DND-41 (cell line): ENCODE data around the gene TRIOBP.

ENCODE experiments used
- EZH2 ChIP-seq: IDR thresholded peaks from 3 replicates; pipeline ENCODE4 v1.6.1; 2012; ENCODE audit warnings: borderline replicate concordance, low read depth, mild to moderate bottlenecking, moderate library complexity, low read length, inconsistent platforms; ENCODE audit not compliant: severe bottlenecking
- TF ChIP-seq, protein P1 (sequence below): IDR thresholded peaks from 2 replicates; pipeline ENCODE4 v1.5.1; 2012; ENCODE audit warnings: borderline replicate concordance, low read length, moderate library complexity, mild to moderate bottlenecking; ENCODE audit not compliant: poor library complexity, severe bottlenecking; ENCODE audit errors: extremely low read depth

DNA sequence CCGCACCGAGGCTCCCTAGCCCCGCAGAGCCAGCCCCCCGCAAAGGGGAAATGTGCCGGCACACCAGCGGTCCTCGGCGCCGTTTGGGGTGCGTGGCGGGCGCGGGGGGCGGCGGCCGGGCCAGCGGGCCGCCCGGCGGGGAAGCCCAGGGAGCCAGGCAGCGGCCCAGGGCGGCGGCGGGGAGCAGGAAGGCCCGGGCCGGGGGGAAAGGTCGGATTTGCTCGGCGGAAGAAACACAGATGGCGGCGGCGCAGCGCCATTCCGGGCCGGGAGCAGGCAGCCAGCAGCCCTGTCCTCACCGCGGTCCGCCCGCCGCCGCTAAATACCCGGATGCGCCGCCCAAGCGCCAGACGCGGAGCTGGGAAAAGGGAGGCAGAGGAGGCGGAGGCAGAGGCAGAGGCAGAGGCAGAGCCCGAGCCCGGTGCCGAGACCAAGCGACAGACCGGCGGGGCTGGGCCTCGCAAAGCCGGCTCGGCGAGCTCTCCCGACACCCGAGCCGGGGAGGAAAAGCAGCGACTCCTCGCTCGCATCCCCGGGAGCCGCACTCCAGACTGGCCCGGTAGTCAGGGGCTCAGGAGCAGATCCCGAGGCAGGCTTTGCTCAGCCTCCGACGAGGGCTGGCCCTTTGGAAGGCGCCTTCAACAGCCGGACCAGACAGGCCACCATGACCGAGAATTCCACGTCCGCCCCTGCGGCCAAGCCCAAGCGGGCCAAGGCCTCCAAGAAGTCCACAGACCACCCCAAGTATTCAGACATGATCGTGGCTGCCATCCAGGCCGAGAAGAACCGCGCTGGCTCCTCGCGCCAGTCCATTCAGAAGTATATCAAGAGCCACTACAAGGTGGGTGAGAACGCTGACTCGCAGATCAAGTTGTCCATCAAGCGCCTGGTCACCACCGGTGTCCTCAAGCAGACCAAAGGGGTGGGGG, 108.3 kb downstream of the TRIOBP start:
- TF ChIP-seq, protein P1, sequence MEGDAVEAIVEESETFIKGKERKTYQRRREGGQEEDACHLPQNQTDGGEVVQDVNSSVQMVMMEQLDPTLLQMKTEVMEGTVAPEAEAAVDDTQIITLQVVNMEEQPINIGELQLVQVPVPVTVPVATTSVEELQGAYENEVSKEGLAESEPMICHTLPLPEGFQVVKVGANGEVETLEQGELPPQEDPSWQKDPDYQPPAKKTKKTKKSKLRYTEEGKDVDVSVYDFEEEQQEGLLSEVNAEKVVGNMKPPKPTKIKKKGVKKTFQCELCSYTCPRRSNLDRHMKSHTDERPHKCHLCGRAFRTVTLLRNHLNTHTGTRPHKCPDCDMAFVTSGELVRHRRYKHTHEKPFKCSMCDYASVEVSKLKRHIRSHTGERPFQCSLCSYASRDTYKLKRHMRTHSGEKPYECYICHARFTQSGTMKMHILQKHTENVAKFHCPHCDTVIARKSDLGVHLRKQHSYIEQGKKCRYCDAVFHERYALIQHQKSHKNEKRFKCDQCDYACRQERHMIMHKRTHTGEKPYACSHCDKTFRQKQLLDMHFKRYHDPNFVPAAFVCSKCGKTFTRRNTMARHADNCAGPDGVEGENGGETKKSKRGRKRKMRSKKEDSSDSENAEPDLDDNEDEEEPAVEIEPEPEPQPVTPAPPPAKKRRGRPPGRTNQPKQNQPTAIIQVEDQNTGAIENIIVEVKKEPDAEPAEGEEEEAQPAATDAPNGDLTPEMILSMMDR: no peak
- peak; percentile 31 for TF ChIP-seq EZH2
